A673 (cell line): ENCODE measurements around the gene MCM9.

Experiments used
- CTCF ChIP-seq: fragments of 300-800, 200-600 bp; sonication (generic); conservative IDR thresholded peaks from 2 replicates; pipeline ENCODE4 v1.5.1; 2017; ENCODE audit warnings: low read depth, mild to moderate bottlenecking, antibody characterized with exemption, low read length, moderate library complexity, mixed read lengths
- EZH2 ChIP-seq: fragments of 200-600 bp; sonication (generic); IDR thresholded peaks from 2 replicates; pipeline ENCODE4 v1.6.1; 2017; ENCODE audit warnings: borderline replicate concordance, low read depth, mild to moderate bottlenecking, mixed read lengths, antibody characterized with exemption, low read length; ENCODE audit not compliant: poor library complexity, severe bottlenecking

- TF ChIP-seq CTCF (no peak), EZH2 (no peak)
Observed at GRCh38 chr6:118902726-118903125, 32.2 kb downstream of the MCM9 start.
